GM08714 (cell line): ENCODE results near the gene R3HDML.
"Not testable (repeated sequence)": the region's sequence is repeated elsewhere in the genome, so short reads cannot be mapped to it uniquely, and the experiment has no call there.

ENCODE experiments used
- H3K4me3 ChIP-seq: fragments of 200-500 bp; sonication (Bioruptor generic); 2 replicates; pipeline ENCODE4 v1.5.1; 2014; ENCODE audit warnings: mild to moderate bottlenecking, low read length, inconsistent platforms
- ZNF274 ChIP-seq: IDR thresholded peaks from 2 replicates; pipeline ENCODE4 v1.6.1; 2012; ENCODE audit warnings: mild to moderate bottlenecking, low read depth, low read length

The R3HDML gene

DNA sequence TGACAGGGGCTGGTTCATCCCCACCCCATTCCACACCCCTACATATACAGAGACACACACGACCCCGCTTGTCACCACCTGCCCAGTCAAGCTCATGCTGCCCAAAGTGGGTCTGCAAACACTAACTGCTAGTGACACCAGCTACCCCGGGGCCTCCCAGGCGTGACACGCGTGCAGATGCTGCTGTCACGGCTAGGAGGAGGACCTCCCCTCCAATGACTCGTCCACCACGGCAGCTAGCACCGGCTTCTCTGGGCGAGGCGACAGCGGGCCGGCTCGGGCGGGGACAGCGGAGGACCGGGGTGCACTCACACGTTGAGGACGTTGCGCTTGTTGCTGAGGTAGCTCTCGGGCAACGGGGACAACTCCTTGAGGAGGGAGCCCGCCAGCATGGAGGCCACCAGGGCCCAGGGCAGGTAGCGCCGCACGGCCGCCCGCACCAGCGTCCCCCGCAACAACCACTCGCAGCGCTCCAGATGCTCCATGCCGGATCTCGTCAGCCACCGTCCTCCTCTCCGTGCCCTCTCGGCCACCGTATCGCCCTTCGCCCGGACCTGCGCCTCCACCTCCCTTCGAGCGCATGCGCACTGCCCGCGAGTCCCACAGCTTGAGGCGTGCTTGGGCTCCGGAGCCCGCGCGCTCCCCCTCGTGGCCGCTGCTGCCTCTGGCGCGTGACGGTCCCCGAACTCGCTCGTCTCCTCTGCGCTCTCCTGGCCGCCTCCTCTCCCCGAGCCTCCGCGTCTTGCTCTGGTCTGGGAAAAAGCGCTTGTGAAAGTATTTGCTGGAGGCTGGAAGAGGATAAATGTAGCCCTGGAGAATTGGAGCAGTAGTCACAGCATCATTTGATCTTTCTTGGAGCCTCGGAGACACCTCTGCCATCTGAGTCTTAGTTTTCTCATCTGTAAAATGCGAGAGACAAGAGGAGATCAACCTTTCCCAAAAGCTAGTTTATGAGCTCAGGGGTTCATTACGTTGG lies 25.9 kb upstream of the R3HDML start, which contains the start of gene FITM2:
Gene FITM2, minus strand, starts transcription at position 539 of the 976 bp plus-strand sequence. Its CDS starts 54 bp downstream, at position 485.
- TF ChIP-seq ZNF274, result no peak
- H3K4me3 ChIP-seq, result peak within 1 kb of the TSS; percentile 74

DNA sequence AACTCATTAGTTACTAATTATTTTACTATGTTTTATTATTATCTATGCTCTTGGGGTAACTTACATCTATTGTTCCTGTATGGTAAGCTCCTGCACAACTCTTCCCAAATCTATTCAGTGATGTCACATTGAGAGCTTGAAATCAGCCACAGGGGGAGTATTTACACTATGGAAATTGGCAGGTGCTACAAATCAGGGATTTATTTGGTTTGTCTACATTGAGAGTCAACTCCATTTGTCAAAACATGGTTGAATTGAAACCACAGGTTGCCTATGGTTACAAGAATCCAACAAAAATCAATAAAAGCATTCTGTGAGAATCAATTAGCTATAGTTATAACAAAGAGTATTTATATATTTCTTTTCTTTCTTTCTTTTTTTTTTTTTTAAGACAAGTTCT lies 22.0 kb upstream of the R3HDML start:
- TF ChIP-seq ZNF274, result no peak
- no peak overlapping the region for H3K4me3 ChIP-seq

DNA sequence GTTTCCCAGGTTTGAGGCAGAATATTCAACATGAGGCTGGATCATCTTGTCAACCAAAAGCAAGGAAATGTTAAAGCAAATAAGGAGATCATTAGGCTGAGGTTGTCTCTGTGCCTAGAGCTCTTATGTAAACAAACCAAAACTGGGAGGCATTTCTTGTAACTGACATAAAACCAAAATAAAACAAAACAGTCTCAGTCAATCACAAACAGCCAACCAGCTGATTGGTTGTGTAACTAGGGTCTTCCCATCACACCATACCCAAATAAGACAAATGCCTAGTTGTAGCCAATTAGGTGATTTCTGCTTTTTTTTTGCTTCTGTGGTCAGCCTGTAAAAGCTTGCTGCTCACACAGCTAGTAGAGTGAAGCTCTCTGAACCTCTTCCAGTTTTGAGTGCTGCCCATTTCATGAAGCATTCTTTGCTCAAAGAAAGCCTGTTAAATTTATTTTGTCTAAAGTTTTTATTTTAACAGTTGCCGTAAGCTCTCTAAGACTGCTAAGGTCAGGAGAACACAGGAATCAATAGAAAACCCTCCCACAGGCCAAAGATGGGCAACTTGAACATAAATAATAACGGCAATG lies 16.9 kb upstream of the R3HDML start:
- TF ChIP-seq ZNF274, result no peak
- H3K4me3 ChIP-seq, result no peak overlapping the region

DNA sequence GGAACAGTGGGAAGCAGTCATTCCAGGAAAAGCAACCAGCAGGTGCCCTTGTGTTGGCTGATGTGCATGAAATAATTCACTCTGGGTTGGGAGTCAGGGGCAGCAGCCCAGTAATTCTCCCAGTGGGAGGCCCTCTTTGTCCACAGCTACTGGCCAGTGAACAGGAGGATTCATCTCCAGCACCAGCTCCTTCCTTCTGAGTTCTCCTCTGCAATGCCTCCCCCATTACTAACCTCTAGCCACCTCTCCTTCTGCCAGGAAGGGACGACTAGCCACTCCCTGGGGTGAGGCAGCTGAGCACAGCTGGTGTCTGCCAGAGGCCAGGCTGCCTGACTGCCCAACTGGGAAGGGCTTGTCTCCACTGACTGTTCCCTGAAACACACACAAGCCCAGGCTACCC lies 12.5 kb upstream of the R3HDML start:
- TF ChIP-seq ZNF274, result no peak
- H3K4me3 ChIP-seq, result no peak overlapping the region

DNA sequence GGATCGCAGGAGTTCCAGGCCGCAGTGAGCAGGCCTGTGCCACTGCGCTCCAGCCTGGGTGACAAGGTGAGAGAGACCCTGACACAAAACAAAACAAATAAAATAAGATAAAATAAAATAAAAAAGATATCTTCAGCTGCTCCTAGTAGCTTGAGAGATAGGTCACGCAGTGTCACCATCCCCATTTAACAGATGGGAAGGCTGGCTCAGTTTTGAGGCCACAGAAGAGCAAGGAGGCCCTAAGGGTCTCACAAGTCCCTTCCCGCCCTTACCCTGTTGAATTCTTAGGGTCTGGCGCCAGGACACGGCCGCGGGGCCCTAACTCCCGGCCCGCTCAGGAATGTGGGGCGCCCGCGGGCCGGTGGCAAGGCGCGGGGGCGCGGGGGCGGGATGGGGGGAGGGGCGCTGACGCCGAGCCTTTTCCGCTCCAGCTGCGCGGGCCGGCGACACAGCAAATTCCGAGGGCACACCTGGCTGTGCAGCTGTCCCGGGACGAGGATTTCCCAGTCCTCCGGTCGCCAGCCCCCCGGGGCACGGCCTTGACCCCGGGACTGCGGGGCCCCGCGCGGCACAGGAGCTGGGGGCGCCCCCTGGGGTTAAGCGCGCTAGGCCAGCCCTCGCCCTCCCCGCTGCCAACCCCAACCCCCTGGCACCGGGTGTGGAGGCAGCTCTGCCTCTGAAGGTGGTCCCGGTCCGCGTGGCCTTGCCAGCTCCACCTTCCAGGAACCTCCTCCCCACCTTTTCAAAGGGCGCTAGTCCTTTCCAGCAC lies 10.3 kb upstream of the R3HDML start:
- TF ChIP-seq ZNF274, result no peak
- no peak overlapping the region for H3K4me3 ChIP-seq

DNA sequence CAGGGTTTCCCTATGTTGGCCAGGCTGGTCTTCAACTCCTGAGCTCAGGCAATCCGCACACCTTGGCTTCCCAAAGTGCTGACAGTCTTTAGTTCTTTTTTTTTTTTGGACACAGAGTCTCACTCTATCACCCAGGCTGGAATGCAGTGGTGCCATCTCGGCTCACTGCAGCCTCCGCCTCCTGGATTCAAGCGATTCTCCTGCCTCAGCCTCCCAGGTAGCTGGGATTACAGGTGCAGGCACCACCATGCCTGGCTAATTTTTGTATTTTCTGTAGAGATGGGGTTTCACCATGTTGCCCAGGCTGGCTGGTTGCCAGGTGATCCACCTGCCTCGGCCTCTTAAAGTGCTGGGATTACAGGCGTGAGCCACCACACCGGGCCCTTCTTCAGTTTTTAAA lies 9.1 kb upstream of the R3HDML start:
- H3K4me3 ChIP-seq, result not testable (repeated sequence)

DNA sequence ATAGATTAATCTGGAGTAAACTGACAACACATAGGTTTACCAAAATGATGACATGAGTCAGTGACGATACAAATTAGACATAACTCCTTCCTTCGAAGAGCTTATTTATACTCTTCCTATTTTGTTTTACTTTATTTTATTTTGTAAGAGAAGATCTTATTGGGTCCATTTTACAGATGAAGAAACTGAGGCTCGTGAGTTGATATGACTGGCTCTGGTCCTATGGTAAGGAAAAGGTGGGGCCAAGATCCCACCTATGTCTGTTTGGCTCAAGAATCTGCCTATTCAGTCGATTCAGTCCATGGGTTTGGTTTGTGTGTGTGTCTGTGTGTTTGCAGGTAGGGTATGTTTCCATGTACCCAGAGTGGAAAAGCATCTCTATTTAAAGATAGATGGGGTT lies 8.4 kb upstream of the R3HDML start:
- TF ChIP-seq ZNF274, result no peak

DNA sequence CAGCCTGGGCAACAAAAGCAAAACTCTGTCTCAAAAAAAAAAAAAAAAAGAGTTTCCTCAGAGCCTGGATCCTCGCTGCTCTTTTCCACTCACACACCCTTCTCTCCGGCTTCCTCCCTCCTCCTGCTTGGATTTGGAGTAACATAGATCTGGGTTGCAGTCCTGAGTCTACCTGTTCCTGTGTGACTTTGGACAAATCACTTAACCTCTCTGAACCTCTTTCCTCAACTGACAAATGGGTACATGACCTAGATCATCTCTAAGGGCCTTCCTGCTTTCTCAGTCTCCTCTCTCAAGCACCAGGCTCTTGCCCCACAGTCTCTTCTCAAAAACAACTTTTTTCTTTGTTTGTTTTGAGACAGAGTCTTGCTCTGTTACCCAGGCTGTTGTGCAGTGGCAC lies 5.6 kb upstream of the R3HDML start:
- H3K4me3 ChIP-seq, result no peak overlapping the region
- no peak for TF ChIP-seq ZNF274

More for the DNA sequence above, 8.4 kb upstream of the R3HDML start:
- no peak overlapping the region for H3K4me3 ChIP-seq

DNA sequence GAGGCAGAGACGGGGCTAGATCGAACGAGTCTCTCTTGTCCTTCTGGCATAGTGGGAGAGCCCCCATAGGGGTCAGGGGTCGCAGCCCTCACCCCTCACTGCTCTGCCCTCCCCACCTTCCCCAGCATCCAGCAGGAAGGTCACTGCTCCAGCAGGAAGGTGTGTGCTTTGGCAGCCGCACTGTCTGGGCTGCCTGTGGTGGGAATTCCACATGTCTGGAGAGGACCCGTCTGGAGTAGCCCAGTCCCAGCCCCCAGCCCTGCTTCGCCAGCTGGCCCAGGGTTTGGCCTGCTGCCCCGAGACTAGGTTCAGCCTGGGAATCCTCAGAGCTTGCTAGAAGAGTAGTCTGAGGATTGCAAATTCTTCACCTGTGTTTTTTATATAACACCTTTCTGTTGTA lies 2.5 kb upstream of the R3HDML start:
- H3K4me3 ChIP-seq, result no peak overlapping the region
- TF ChIP-seq ZNF274, result no peak

DNA sequence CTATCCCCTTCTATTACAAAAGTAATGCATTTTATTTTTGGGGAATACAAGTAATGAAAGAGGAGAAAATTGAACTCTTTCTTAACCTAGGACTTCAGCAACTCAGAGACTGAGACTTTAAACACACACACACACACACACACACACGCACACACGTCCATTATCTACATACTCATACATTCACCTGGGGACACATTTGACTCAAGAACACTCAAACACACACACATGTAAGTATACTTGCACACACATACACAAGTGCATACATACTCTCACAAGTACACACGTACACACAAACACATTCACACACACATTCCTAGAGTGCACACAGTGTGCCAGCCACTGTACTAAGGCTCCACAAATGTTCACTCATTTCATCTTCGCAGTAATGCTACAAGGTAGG lies 2.1 kb upstream of the R3HDML start:
- TF ChIP-seq ZNF274, result no peak
- H3K4me3 ChIP-seq, result no peak overlapping the region

DNA sequence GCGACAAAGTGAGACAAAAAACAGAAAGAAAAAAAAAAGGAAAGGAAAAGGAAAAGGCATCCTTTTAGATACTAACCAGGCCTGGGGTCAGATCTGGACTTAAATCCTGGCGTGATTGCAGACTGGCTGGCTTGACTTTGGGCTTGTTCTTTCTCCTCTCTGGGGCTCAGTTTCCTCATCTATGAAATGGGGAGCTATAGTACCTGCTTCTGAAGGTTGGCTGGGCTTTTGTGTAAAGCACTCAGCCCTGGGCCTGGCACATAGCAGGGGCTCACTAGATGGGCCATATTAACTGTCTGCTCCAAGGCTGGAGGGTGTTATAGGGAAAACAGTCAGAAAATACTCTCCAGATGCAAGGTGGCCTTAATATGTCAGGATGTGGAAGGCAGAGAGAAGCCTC lies 1.2 kb upstream of the R3HDML start:
- no peak overlapping the region for H3K4me3 ChIP-seq
- TF ChIP-seq ZNF274, result no peak

DNA sequence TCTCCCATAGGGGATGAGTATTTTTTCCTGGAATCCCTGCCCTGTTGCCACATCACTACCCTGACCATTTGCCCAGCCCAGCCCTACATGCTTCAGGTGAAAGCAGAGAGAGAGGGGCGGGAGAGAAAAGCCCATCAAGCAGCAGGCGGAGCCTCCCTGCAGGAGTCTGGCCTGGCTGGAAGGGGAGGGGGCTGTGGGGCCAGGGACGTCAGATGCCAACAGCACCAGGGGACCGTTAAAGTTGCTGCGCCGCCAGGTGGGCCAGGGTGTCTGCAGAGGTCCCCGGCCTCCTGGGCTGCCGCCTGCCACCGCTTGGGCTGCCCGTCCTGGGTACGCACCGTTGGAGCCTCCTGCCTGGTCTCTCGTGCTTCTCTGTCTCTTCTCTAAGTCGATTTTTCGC lies 757 bp upstream of the R3HDML start:
- TF ChIP-seq ZNF274, result no peak
- H3K4me3 ChIP-seq, result no peak overlapping the region

DNA sequence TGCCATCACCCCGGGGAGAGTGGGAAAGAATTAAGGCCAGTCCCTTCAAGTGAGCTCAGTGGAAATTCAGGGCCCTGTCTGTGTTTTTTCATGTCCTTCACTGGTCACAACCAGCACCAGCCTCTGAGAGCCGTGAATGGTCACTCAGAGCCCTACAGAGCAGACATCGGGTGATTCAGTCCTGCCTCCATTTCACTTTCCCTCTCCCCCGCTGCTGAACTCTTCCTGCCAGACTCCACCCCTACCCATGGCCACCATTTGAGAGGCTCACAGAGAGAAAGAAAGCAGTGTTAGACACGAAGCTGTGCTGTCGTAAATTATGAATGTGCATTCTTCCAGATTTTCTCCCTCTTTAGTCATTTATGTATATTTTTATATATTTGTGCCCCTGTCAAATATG lies 5.4 kb downstream of the R3HDML start:
- no peak for TF ChIP-seq ZNF274

DNA sequence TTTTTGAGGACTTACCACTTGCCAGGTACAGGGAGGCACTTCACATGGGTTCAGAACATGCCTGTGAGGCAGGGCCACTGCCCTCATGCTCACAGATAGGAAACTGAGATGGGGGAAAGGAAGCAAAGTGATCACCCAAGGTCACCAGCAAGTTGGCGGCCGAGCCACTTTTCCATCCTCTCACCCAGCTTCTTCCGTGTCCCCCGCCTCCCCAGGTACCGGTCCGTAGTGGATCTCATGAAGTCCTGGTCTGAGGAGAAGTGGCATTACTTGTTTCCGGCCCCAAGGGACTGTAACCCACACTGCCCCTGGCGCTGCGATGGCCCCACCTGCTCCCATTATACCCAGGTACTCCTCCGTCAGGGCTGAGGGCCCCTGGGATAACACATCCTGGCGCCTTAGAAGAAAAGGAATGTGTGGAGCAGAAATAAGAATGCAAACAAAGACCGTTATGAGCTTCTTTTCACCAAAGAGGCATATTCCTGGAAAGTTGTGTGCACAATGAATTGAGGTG lies 6.4 kb downstream of the R3HDML start:
- H3K4me3 ChIP-seq, result no peak overlapping the region
- TF ChIP-seq ZNF274, result no peak

More for the DNA sequence above, 5.4 kb downstream of the R3HDML start:
- H3K4me3 ChIP-seq, result no peak overlapping the region
